NCI-H345 treated with DMSO at 0.1 percent for 48 hours (cell line): ENCODE measurements around the gene MAP3K14.

ENCODE experiments used
- DNase-seq: peaks from one replicate; lab custom pipeline; 2025; ENCODE audit not compliant: unreplicated experiment; lab: John Stamatoyannopoulos, UW

The MAP3K14 gene

DNA sequence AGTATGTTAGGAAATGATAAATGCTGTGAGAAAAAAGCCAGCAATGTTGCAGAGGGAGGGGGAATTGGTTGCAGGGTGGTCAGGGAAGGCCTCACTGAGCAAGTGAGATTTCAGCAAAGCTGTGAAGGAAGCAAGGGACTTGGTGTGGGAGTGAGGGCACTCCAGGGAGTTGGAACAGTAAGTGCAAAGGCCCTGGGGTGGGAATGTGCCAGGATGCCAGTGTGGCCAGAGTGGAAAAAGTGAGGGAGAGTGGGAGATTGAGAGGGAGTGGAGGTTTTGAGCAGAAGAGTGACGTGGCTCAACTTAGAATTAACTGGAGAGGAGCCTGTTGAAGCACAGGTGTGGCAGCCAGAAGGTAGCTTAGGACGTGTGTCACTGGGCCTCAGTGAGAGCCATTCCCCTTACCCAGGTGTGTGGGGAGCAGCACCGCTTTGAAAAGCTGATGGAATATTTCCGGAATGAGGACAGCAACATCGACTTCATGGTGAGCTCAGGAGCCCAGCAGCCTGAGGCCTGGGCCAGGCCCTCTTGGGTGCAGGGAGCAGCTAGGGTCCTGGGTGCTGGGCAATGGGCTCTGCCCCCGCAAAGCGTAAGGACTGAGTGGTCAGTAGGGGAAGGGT is 78.6 kb downstream of the MAP3K14 start:
- no peak for DNase-seq

DNA sequence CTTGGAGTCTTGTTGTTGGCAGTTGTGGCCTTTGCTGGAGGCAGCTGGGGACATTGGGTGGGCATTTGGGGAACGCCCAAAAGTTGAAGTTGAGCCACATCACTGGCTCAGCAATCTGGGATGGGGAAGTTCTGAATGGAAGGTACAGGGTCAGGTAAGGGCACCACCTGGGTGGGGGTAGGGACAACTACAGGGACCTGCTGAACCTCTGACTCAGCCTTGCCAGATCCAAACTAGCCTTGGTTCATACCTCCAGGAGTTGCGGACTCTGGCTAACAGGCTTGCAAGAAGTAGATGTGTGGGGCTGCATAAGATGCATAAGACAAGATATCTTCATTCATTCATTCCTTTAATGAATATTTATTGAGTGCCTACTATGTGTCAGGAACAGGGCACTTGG is 79.1 kb downstream of the MAP3K14 start:
- DNase-seq = no peak

DNA sequence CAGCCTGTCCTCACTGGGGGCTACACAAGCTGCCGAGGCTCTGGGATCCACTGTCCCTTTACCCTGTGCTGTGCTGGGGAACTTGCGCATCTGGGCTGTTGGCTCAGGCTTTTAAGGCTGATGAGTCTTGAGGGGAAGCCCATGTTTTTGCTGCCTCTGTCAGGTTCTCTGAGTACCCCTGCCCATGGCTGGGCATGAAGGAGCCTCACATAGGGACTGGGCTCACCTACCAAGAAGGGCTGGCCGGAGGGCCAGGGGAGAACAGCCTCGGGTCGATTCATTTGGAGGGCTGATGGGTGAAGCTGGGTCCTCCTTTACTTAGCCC is 80.6 kb downstream of the MAP3K14 start:
- DNase-seq = no peak

DNA sequence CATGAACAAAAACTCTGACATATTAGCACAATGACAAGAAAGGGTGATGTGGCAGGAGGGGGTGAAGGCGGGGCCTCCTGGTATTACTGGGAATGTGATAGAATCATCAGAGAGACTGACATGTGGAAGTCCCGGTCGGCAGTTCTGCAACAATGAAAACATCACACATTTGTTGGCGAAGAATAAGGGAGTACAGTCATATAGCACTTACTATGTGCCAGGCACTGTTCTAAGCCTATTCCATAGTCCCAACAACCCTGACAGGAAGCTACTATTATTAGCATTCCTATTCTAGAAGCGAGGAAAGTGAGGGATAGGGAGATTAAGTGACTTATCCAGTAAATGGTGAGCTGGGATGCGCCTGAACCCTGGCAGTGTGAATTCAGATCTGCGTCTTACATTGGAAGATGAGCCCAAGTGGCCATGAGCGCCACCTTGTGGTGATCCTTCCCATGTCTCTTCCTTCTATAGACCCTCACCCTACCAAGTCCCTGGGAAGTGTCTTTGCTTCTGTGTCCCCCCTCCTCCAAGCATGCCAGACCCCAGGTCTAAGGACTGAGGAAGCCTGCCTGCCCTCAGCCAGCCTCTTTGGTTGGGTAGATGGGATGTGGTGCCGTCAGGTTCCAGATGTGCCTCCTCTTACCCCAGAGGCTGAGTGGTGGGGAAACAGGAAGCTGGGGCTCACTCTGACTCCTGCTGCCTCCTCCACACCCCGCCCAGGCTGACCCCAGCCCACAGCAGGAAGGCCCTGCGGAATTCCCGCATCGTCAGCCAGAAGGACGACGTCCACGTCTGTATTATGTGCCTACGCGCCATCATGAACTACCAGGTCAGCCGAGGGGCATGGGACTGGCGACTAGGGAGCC is 81.2 kb downstream of the MAP3K14 start:
- peak; percentile 18 for DNase-seq

DNA sequence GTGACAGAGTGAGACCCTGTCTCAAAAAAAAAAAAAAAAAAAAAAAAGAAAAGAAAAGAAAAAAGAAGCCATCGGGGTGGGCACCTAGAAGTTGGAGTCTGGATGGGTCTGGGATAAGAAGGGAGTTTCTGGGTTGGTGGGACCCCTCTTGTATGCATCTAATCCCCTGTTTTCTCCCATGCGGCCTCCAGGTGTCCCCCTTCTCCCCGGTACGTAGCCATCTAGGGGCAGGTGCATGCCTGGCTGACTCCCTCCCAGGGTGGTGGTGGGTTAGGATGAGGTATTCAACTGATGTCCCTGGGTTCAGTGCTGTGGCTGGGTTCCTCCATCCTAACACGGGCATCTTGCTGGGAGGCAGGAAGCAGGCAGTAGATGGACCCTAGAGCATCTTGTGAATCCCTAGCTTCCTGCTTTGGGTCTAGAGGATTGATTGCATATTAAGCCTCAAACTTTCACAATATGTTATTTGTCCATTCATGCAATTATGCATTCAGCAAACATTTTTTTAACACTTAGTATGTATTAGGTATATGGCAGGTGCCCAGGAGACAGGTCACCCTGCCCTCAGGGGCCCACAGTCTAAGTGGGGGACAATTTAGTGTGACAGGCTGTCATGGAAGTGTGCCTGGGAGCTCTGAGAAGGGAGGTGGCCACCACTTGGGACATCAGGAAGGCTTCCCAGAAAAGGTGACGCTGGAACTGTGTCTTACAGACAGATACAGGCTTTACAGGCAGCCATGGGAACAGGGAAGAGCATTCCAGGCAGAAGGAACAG is 82.0 kb downstream of the MAP3K14 start:
- peak; percentile 46 for DNase-seq

DNA sequence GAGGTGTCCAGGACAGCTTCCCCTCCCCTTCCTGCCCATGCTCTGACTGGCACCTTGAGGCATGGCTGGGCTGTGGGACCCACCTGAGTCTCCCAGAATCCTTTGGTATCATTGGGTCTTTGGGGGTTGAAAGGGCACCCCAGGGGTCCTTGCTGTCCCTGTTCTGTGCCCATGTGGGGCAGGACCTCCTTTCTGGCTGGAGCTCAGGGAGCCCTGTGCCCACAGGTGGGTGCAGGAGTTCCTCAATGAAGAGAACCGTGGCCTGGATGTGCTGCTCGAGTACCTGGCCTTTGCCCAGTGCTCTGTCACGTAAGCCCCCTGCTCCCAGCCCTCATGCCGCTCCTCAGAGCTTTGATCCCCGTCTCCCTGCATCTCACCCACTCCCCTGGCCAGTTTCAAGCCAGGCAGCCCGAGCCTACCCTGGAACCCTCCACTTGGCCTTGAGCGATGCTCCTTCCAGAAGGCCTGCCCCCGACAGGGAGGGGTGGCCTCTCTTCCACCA is 83.3 kb downstream of the MAP3K14 start:
- DNase-seq = no peak

DNA sequence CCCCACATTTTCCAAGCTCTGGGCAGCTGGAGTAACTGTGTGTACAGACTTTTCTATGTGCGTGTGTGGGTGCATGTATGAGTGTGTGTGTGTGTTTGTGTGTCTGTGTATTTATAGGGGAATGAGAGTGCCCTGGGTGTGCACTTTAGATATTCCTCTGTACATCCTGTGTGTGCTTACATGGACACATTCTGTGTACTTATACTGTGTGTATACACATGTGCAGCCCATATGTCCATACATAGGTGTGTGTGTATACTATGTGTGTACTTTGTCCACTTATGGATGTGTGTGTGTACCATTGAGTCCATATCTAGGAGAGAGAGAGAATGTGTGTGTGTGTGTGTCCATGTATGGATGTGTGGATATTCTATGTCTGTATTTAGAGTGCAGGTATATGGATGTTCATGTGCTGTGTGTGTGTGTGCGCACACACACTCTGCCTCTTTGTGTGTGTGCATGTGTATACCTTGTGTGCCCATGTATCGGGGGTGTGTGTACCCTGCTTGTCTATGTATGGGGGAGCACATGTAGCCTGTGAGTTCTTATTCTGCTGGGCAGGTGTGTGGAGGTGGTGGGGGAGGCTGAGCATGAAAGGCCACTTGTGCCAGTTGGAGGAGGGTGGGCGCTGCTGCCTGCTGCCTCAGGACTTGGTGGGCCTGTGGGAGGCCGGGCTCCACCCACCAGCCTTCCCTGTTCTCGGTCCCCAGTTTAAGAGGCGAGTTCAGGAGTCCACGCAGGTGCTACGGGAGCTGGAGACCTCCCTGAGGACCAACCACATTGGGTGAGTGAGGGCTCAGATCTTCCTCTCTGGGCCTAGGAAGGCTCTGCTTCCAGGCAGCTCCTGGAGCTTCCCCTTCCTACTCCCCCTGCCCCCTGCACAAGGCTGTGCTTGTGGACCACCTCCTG is 84.1 kb downstream of the MAP3K14 start:
- DNase-seq = no peak

DNA sequence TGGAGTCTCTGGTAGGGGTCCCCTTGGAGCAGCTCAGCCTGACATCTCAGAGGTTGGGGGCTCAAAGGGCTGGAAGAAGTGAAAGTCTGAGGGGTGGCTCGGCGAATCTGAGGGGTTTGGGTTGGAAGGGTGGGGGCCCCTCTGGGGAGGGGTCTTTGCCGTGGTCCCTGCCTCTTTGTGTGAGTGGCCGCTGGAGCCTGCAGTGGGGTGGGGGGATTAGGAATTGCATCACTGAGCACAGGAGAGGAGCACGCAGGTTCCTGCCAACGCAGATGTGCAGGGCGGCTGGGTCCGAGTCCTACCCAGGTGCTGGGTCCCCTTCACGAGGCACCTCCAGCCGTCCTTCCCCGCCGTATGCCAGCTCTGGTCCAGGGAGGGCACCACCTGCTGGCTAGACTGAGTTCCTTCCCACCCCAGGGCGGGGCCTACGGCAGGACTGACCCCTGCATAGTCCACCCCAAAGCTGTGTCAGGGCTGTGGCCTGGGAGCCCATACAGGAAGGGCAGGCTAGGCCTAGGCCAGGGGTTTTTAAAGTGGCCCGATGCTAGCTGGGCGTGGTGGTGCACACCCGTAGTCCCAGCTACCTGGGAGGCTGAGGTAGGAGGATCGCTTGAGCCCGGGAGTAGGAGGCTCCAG is 85.2 kb downstream of the MAP3K14 start:
- DNase-seq = no peak

DNA sequence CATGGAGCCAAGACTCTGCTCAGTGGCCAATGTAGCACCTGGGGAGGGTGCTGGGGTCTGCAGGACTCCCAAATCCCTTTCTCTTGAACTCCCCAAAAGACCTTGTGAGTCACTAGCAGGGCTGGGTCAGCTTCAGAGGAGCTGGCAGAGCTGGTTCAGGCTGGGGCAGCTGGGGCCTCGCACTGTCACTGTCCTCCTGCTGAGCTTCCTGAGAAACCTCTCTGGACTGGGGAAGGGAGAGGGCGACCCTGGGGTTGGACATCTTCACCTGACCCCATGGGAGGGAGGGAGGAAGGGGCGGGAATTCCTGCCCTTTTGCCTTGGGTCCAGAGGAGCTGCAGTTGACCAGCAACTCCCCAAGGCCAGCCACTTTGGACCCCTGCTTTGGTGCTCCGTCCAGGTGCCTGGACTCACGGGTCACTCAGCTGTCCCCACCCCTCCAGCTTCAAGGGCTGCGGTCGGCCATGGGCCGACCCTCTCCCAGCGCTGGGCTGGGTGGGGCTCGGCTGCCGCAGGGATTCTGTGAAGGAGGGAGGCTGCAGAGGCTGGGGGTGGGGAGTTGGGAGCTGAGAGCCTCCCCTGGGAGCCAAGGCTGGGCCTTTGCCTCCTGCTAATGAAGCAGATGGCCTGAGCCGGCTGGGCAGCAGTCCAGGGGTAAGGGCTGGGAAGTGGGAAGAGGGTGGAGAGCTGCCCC is 85.9 kb downstream of the MAP3K14 start:
- DNase-seq = no peak

DNA sequence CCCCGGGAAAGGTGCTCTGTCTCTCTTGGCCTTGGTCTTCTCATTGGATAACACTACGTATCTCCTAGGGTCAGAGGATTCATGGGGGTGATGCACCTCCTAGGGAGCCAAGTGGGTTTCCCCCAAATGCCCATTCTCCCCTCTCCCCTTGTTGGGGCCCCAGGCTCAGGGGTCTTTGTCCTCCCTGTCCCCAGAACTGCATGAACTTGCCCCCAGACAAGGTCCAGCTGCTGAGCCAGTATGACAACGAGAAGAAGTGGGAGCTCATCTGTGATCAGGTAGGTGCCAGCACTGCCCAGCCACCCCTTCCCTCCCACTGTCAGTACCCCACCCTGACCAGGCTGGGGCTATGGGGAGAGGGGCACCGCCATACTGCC is 86.4 kb downstream of the MAP3K14 start:
- no peak for DNase-seq

DNA sequence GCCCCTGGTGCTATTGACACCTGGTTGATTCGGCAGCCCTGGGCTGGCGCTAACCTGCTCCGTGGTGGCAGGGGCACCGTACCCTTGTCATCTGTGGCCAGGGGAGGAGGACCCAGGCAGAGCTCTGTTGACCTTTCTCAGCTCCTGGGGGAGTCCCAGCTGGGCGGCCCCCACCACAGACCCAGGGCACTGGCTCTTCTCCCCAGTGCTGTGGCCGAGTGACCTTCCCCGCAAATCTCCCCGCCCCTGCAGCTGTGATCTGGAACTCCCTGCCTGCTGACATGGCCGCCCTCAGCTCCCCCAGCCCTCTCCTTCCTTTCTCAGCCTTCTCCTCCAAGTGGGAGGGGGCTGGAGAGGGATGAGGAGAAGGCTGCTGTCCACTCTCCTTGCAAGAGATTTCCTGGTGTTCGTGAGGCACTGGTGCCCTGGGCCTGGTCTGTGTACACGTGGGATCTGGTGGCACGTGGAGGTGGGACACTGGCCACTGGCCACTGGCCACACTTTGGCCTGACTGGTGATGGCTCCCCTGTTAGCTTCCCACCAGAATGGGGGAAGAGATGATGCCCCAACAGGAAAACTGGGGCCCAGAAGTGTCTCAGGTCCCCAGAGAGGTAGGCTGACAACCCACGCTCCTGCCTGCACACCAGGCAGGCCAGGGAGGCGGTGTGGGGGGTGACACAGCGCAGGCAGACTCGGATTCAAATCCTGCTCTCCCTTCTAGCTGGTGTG is 87.0 kb downstream of the MAP3K14 start:
- DNase-seq = no peak

DNA sequence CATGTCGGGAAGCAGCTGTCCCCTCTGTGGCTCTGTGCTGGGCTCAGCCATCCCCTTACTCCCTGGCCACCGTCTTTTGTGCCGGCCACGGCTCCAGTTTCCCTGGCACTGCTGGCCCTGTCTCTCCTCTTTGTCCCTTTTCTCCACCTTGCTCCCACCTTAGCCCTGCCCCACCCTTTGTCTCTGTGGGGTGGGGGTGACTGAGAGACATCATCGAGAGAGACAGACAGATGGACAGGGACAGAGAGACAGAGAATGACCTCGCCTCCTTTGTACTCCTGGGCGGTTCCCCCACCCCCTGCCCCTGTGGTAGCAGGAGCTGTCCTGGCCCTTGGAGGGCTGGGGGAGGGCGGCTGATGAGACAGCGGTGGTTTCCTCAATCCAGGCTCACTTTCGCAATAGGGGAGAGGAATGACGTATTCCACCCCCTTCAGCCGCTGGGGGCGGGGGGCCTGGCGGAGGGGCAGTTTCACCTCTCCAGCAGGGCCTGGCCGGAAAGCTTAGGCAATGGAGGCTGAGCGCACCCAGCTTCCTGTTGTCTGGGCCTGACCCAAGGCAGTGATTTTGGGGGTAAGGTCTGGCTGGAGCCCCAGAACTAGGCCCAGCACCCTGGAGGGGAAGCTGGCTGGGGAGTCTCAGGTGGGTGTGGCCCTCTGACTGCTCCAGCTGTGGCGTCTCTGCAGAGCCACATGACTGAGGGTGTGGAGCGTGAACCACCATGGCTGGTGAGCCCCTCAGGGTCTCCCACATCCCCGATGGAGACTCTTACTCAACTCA is 87.9 kb downstream of the MAP3K14 start:
- DNase-seq = no peak

DNA sequence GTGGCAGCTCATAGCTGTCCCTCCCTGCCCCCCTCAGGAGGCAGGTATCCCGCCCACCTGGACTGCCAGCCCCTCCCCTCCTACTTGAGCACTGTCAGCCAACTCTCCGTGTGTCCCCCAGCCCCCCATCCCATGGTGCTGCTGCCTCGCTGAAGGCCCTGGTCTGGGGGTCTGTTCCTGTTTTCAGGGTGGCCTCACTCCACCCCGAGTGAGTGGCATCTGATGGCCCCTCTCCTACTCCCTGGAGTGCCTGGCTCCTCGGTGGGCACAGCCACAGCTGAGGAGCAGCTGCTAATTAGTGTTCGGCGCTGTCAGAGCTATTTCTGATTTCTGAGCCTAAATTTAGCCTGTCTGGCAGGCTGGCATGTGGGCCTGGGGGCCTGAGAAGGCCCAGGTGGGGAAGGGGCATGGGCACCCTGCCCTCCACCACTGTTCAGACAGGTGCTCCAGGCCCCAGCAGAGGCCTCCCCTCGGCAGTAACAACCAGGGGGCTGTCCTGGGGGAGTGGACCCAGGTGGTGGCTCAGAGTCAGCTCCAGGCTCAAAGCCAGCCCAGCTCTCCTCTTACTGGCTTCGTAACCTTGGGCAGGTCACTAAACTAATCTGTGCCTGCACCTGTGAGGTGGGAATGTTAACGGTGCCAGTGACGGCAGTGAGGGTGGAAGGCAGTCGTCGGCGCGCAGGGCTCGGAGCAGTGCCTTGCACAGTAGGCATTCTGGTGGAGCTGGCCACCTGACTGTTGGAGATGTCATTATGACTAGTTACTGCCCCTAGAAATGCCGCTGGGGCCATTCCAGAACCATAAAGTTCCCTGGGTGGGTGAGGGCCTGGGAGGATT is 88.7 kb downstream of the MAP3K14 start:
- no peak for DNase-seq

DNA sequence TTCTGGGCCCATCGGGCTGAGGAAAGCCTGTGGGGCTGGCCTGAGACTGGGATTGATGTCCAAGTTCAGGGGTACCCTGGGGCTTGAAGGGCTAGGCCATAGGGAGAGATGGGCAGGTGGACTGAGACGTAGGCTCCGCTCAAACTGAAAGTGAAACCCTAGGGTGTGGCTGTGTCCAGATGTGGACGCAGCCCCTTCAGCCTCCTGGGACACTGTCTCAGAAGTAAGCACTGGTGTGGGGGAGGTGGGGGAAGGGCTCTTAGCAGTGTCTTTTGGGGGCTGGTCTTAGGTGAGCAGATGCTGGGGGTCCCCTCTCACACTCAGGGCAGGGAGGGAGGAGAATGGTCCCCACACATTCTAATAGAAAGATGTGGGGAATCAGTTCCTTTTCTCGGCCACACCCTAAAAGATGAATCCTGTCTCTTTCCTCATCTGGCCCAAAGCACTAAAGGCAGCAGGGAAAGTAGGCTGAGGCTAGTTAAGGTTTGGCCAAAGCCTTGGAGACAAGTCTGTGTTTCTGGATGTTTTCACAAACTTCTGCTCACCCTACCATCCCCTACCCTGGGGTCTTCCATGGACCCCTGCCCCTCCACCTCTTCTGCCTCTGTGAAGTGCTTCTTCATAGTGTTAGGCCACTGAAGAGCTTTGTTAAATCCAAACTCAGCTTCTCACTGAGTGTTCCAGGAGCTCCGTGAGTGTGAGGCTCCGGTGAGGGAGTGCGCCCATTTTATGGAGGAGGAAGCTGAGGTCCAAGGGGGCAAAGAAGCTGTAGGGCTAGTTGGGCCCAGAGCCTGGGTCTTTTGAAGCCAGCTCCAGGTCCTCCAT is 89.5 kb downstream of the MAP3K14 start:
- no peak for DNase-seq

DNA sequence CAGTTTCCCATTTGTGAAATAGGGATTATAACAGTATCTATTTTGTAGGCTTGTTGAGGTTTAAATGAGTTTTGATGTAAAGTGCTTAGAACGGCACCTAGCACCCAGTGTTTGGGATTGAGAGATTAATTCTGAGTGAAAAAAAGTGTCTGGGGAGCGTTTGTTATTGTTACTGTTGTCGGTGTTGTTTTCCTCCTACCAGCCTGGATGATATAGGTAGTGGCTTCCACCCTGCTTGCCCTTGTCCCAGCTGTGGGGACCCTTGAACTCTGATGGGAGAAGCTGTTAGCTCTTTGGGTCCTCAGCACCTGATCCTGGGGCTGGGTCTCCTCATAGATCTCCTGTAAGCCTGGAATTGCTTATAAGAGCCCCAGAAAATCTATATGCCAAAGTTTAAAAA is 90.2 kb downstream of the MAP3K14 start:
- no peak for DNase-seq

DNA sequence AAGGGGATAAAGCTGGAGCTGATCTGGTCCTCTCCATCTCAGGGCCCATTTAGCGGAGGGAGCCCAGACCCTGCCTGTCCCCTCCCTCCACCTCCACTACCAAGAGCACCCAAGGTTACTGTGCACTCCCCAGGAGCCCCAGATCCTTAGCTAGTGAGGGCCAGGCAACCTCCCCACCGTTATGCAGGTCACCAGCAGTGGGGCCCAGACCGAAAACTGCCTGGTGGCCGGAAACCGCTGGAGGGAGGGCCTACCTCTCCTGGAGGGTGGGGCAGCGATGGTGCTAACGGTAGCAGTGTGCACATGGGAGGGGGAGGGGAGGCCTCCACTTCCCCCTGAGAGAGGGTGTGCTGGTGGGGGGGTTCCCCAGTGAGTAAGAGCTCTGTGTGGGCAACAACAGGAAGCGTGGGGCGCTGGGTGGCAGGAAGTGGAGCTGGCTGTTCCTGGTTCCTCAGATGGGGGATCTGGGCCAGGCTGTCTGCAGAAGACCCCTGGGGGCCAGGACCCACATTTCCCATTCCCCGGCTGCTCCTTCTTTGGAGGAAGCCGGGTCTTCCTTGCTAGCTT is 90.8 kb downstream of the MAP3K14 start:
- DNase-seq = no peak
